Breast epithelium (tissue), 4 donors: Measurements from ENCODE around the gene CELF5. TPM values are rescaled to one million over a fixed set of nuclear protein-coding genes. Genes with fewer than 3 reads are reported as not detected.

Experiments used
- DNase-seq, 2 donors: peaks; one replicate each; pipeline ENCODE4 v3.0.0-alpha.2; 2019; ENCODE audit warnings: low spot score in 2 of 2
- H3K27ac ChIP-seq, 2 donors: fragments of 200-600 bp; sonication (generic) in 1 of 2; one replicate each; pipeline ENCODE4 v1.5.1; 2016 to 2019; ENCODE audit warnings: mild to moderate bottlenecking in 1 of 2
- H3K27me3 ChIP-seq, 2 donors: fragments of 200-600 bp; sonication (generic) in 1 of 2; one replicate each; pipeline versions ENCODE4 v1.5.1 to v1.6.0; 2017 to 2019; ENCODE audit warnings: control low read depth in 1 of 2, mild to moderate bottlenecking in 1 of 2
- H3K36me3 ChIP-seq: fragments of 200-600 bp; one replicate; pipeline ENCODE4 v1.5.1; 2019
- H3K4me1 ChIP-seq, 2 donors: fragments of 200-600 bp; sonication (generic); one replicate each; pipeline ENCODE4 v1.5.1; 2016 to 2019; ENCODE audit warnings: control low read depth in 1 of 2
- H3K4me3 ChIP-seq, 3 donors: fragments of 200-600 bp; sonication (generic); 1 replicate in 2 of 3; 2 replicates in 1 of 3; pipeline ENCODE4 v1.5.1; 2016 to 2019; ENCODE audit warnings: mild to moderate bottlenecking in 3 of 3, moderate library complexity in 2 of 3
- H3K9me3 ChIP-seq, 2 donors: fragments of 200-600 bp; sonication (generic) in 1 of 2; one replicate each; pipeline ENCODE4 v1.5.1; 2016 to 2019; ENCODE audit warnings: control low read depth in 1 of 2
- POLR2A ChIP-seq: fragments of 450-650 bp; IDR thresholded peaks from one replicate; pipeline ENCODE4 v1.6.1; 2016; ENCODE audit warnings: antibody characterized with exemption, mild to moderate bottlenecking, moderate library complexity
- POLR2AphosphoS5 ChIP-seq, 3 donors: sonication (generic); formaldehyde crosslinking; IDR thresholded peaks; one replicate each; pipeline ENCODE4 v1.6.1; 2017; ENCODE audit warnings: antibody characterized with exemption in 3 of 3
- intact Hi-C: fragments of 100-400 bp; cut with DNase I; formaldehyde crosslinking; loops from one replicate; pipeline ENCODE4 v1.15.1; 2023; ENCODE audit warnings: low total_unique reads
- total RNA-seq, 3 donors: library from RNA; depleted of rRNA; stranded (reverse); fragments of >200 nt; gene quantifications; one replicate each; pipeline ENCODE4 v1.1.0, GENCODE V29; 2016
- TF ChIP-seq, protein P1 (sequence below), 3 donors: fragments of 450-650 bp; IDR thresholded peaks; one replicate each; pipeline ENCODE4 v1.5.1; 2016 to 2017; ENCODE audit warnings: antibody characterized with exemption in 3 of 3, mild to moderate bottlenecking in 3 of 3, moderate library complexity in 3 of 3

CELF5 gene
- total RNA-seq, 3 donors from 2014 or later = 0.33 to 0.59 TPM; not detected in 1

GRCh38 chr19:3192684-3193083 is 31.8 kb upstream of the CELF5 start:
- no peaks in the 10 kb centered on the region for H3K9me3 ChIP-seq
- intact Hi-C loops = no loop called here
- no peak overlapping the region for H3K4me3 ChIP-seq
- TF ChIP-seq POLR2AphosphoS5 (IDR thresholded peaks at IDR 0.05) = no peak
- peaks cover 0 to 3% of the 10 kb centered on the region in 2 donors for H3K4me1 ChIP-seq
- H3K36me3 ChIP-seq = no peaks in the 10 kb centered on the region
- DNase-seq = no peak
- H3K27me3 ChIP-seq = no peaks in the 10 kb centered on the region
- no peak overlapping the region for H3K27ac ChIP-seq

GRCh38 chr19:3193256-3194105 is 31.0 kb upstream of the CELF5 start:
- no peak for DNase-seq
- H3K4me3 ChIP-seq = no peak overlapping the region
- no peak for TF ChIP-seq POLR2A
- TF ChIP-seq POLR2AphosphoS5 (IDR thresholded peaks at IDR 0.05) = no peak
- TF ChIP-seq, protein P1, sequence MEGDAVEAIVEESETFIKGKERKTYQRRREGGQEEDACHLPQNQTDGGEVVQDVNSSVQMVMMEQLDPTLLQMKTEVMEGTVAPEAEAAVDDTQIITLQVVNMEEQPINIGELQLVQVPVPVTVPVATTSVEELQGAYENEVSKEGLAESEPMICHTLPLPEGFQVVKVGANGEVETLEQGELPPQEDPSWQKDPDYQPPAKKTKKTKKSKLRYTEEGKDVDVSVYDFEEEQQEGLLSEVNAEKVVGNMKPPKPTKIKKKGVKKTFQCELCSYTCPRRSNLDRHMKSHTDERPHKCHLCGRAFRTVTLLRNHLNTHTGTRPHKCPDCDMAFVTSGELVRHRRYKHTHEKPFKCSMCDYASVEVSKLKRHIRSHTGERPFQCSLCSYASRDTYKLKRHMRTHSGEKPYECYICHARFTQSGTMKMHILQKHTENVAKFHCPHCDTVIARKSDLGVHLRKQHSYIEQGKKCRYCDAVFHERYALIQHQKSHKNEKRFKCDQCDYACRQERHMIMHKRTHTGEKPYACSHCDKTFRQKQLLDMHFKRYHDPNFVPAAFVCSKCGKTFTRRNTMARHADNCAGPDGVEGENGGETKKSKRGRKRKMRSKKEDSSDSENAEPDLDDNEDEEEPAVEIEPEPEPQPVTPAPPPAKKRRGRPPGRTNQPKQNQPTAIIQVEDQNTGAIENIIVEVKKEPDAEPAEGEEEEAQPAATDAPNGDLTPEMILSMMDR (IDR thresholded peaks at IDR 0.05) = no peak
- no peaks in the 10 kb centered on the region for H3K27me3 ChIP-seq
- no peaks in the 10 kb centered on the region for H3K9me3 ChIP-seq
- H3K27ac ChIP-seq = no peak overlapping the region
- no peaks in the 10 kb centered on the region for H3K4me1 ChIP-seq
- no peaks in the 10 kb centered on the region for H3K36me3 ChIP-seq
- intact Hi-C loops = no loop called here

- intact Hi-C loops = no loop called here
Measured at GRCh38 chr19:3194106-3195087, 30.1 kb upstream of the CELF5 start.

GRCh38 chr19:3196064-3196932 is 28.2 kb upstream of the CELF5 start:
- Histone ChIP-seq H3K36me3 (no peaks in the 10 kb centered on the region), H3K4me3 (no peak overlapping the region), H3K9me3 (no peaks in the 10 kb centered on the region), H3K27me3 (no peaks in the 10 kb centered on the region), H3K27ac (no peak overlapping the region), H3K4me1 (no peaks in the 10 kb centered on the region)
- TF ChIP-seq POLR2AphosphoS5 (IDR thresholded peaks at IDR 0.05) (no peak), POLR2A (no peak)
- TF ChIP-seq, protein P1 (IDR thresholded peaks at IDR 0.05) = no peak
- no peak for DNase-seq
- intact Hi-C loops = no loop called here

More at GRCh38 chr19:3194106-3195087, 30.1 kb upstream of the CELF5 start:
- TF ChIP-seq, protein P1 (IDR thresholded peaks at IDR 0.05) = no peak
- TF ChIP-seq POLR2A = no peak
- no peak for TF ChIP-seq POLR2AphosphoS5 (IDR thresholded peaks at IDR 0.05)
- Histone ChIP-seq H3K9me3 (no peaks in the 10 kb centered on the region), H3K36me3 (no peaks in the 10 kb centered on the region), H3K27ac (no peak overlapping the region), H3K27me3 (no peaks in the 10 kb centered on the region), H3K4me1 (no peaks in the 10 kb centered on the region), H3K4me3 (no peak overlapping the region)
- DNase-seq = no peak

DNA sequence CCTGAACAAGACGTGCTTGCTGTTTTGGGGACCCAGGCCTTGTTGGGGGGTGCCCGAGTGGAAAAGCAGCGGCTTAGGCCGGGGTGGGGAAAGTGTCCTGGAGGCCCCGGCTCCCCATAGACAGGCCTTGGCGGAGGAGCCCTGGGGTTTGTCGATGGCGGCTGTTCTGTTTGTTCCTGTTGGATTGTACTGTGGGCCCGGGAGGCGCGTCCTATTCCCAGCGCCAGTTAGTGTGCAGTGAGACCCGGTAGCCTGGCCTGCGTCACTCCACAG is 27.6 kb upstream of the CELF5 start:
- H3K36me3 ChIP-seq = no peaks in the 10 kb centered on the region

More for the DNA sequence above, 27.6 kb upstream of the CELF5 start:
- no peak for DNase-seq
- TF ChIP-seq, protein P1 (IDR thresholded peaks at IDR 0.05) = no peak
- TF ChIP-seq POLR2A = no peak
- TF ChIP-seq POLR2AphosphoS5 (IDR thresholded peaks at IDR 0.05) = no peak
- no peaks in the 10 kb centered on the region for H3K9me3 ChIP-seq
- intact Hi-C loops = no loop called here
- no peaks in the 10 kb centered on the region for H3K27me3 ChIP-seq
- no peak overlapping the region for H3K4me3 ChIP-seq
- H3K27ac ChIP-seq = no peak overlapping the region
- no peaks in the 10 kb centered on the region for H3K4me1 ChIP-seq
